ENCODE measurements around the gene MKNK1.

MKNK1 gene

GRCh38 chr1:46558141-46558963, 45.7 kb downstream of the MKNK1 start:
- DNase-seq (ENCODE audit: low spot score): no peak

DNA sequence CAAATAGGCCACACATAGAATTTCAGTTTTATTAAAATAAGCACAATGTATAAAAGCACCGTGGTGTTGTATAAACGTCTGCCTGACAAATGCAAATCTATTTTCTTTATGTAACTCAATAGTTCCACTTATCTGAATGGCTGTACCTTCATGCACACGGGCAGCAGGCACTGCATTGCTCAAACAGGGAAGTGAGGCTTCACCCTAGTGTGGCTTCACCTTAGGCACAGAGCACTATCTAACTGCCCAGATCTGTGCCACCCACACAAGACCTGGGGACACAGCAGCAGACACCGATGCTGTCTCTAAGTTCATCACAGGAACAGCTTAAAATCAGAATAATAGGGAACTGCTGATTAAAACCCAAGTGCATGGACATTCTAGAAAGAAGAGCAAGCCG, 46.7 kb downstream of the MKNK1 start:
- no peak for DNase-seq (ENCODE audit: low spot score)

GRCh38 chr1:46556822-46557221, 47.2 kb downstream of the MKNK1 start:
- no peak for DNase-seq (ENCODE audit: low spot score)

DNA sequence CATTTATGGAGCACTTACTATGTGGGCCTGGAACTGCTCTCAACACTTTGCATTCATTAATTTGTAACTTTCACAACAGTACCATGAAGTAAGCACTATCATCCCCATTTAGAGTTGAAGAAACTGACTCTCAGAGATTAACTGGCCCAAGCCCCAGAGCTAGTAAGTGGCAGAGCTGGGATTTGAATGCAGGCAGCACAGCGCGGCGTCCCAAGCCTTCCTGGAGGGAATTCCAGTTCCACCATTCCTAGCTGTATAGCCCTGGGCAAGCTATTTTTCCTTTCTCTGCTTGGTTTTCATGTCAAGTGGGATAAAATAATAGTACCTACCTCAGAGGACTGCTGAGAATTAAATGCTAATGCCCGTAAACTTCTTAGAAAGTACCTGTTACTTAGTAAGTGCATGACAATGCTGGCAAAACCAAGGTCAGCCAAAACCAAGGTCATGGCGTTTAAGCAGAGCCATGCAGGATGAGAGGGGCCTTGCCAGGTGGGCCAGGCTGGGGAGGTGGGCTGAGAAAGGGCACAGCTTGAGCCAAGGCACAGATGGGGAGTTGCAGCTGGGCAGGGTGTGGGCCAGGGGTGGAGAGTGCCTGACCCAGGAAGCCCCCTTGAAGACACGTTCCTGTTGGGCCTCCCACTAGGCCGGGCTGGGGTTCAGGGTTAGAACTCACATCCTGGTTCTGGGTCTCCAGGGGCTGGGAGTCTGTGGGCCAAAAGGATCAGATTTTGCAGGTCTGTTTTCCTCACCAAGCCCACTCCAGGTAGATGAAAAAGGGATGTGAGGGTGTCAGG, 48.0 kb downstream of the MKNK1 start:
- DNase-seq (ENCODE audit: low spot score): no peak

DNA sequence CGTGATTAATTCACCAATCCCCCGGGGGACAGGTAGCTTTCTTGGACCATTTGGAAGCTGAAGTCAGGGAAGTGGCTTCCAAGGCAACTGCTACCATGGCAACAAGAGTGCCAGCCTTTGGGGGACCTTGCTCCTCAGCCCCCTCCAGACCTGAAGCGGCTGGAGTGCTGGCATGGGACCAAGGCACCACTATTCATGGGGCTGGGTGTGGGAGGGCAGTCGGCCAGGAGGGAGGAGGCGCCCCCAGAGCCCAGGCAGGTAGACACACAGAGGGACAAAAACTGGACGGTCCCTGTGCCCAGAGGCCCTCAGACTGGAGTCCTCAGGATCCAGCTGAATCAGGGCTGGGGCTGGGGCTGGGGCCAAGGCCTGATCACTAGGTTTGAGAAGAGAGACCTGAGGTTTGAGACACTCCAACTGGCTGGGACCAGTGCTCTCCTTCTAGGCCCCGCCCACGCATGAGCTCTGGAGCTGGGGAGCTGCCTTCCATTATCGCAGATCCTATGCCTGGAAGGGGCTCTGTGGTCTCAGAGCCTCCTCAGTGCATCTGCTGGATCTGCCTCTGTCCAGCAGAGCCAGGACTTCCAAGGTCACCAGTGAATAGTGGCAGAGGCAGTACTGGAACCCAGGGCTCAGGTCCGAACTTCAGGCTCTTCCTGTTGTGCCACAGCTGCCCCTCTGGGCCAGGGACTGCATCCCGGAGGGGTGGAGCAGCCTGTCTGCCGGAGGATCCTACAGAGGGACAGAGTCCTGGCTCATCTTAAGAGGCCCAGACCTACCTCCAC, 49.3 kb downstream of the MKNK1 start:
- DNase-seq (ENCODE audit: low spot score): no peak

- no peak for DNase-seq (ENCODE audit: low spot score)
These were observed 49.9 kb downstream of the MKNK1 start for GRCh38 chr1:46554236-46554596.

GRCh38 chr1:46553506-46553905, 50.6 kb downstream of the MKNK1 start:
- DNase-seq (ENCODE audit: low spot score): no peak

GRCh38 chr1:46552357-46553237, 51.5 kb downstream of the MKNK1 start:
- DNase-seq (ENCODE audit: low spot score): no peak

DNA sequence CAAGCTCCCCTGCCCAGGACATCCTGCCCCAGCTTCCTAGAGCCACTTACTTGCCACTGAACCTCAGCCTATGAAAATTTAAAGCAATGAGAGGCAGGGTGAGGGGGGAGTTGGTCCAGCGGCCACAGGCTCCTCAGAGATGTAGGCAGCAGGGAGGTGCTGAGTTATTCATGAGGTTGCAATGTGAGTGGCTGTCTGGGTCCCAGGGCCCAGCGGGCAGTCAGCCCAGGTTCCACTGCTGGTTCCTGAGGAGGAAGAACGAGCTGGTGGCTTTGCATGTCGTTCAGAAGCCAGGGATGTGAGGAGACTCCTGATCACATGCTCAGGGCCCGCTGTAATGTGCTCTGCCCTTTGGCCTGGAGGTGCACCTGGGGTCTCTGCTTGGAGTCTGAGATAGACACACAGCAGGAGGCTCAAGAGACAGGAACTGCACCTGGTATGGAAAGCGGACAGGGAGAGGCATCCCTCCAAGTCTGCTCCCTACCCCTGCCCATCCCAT, 52.4 kb downstream of the MKNK1 start, which contains the start of gene KNCN:
TSS of gene KNCN (minus strand) at position 51 of the 499 bp plus-strand sequence. CDS start 432 bp downstream, outside the sequence.
- DNase-seq (ENCODE audit: low spot score): no peak

DNA sequence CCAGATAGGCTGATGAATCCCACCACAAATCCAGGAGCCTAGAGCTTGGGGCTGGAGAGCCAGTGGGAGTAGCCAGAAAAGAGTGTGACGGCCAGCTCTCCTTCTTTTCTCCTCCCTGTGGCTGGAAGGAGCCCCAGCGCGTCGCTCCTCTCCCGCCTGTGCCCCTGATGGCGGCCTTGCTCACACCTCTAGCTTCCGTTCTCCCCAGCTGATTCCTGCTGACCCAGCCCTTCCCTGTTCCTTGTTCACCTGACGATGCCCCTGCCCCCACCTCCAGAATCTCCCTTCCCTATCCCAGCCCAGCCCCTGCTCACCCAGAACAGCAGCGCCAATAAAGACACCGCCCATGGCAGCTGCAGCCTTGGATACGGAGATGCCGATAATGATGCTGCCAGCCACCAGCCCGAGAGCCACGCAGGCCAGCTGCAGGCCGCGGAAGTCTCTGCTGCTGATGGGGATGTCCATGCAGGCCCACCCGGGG, 53.3 kb downstream of the MKNK1 start:
- no peak for DNase-seq (ENCODE audit: low spot score)

DNA sequence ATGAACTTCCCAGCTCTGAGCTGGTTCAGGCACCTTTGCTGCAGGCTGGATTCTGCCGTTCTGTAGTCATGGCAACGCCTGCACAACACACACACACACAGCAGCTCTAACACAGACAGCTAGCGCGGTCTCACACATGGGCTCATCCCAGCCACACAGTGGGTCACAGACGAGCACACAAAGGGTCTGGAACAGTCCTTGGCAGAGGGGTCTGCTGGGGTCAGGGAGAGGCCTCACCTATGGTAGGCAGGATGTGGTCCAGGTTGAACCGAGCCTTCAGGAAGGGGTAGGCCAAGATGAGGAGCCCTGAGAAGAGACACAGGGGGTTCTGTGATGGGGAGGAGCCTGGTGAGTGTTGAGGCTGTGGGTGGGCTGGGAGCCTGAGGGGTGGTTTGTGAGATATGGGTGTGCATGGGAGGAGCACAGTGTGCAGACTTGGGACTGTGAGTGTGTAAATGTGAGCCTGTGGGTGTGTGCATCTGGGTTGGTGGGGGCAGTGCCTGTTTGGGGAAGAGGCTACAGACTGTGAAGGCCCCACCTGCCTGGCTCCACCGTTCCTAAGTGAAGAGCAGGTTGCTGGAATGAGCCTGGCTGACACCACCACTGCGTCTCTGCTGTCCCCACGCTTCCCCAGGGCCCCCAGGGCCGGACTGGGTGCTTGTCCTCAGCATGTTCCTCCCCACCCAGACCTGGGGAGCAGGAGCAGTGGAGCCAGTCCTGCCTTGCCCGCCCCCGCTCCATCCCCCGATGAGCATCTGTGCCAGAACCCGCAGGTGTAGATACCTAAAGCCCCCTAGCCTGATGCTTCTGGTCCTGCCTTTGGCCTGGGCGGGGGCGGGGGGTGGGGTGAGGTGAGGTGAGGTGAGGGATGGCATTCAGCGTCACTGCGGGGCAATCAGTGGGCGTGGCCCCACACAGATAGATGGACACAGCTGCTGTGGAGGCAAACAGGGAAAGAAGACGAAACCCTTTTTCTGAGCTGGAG, 54.1 kb downstream of the MKNK1 start:
- no peak for DNase-seq (ENCODE audit: low spot score)

DNA sequence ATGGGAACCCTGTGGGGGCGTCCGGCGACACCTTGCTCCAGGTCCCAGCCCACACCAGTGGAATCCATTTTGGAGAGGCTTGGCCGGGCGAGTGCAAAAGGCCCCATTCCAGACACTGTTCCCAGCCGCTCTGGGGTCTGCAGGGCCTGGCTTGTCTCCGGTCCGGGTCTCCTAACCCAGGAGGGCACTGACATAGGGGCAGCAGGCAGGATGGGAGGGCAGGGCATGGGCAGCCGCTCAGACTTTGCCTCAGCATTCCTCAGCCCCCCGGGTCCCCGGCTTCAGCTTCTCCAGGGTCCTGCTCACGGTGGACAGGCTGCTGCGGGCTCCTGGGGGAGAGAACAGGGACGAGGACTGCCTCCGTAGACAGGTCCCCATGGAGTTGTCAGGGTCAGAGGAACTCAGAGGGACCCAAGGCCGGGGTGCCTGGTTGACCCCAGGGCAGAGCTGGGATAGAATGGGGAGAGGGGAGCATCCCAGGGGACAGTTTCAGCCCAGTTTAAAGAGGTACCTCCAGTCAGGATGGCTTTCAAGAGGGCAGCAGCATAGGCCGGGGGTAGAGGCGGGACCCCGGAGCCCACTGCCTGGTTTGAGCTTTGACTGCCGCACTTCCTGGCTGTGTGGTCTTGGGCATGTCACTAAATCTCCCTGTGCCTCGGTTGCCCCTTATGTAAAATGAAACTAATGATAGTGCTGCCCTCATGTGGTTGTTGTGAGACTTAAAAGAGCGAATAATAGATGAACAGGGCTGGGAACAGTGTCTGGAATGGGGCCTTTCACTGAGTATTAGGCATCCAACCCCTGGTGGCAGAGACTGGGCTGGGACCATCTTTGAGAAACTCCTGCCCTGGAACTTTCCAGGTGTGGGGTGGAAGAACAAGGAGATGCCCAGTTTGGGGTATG, 56.3 kb downstream of the MKNK1 start:
- DNase-seq (ENCODE audit: low spot score): no peak

DNA sequence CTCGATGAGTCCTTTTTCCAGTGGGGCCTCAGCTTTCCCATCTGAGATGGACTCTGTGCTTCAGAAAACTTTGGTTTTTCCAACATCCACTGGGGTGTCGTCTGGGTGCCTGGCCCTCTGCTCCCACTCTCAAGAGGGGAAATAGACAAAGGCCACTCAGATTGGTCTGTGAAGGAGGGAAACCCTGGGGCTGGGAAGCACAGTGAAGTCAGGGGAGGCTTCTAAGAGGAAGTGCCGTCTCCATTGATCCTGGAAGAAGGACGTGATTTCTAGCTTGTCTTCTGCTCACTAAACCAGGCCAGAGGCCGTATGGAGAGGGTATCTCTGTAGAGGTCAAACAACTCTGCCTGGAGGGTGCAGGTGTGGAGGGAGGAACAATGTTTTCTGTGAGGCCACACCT, 57.9 kb downstream of the MKNK1 start:
- DNase-seq (ENCODE audit: low spot score): no peak

DNA sequence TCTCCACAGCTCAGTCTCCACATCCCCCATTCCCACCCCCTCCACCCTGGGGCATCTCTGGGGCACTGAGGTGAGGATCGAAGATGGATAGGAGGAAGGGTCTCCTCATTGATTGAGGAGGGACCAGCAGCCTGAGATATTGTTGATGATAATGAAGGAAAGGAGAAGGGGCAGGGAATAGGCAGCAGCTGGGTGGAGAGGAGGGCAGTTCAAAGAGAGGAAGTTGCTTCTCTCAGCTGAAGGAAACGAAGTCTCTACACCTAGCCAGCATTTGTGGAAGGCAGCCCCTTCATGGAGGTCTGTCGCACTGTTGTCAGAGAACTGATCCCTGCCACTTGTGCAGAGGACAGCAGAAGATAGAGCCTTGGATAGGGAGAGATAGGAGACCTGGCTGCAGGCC, 58.3 kb downstream of the MKNK1 start:
- no peak for DNase-seq (ENCODE audit: low spot score)

- DNase-seq (ENCODE audit: low spot score): no peak
These were observed 59.4 kb downstream of the MKNK1 start for GRCh38 chr1:46544561-46545240.

DNA sequence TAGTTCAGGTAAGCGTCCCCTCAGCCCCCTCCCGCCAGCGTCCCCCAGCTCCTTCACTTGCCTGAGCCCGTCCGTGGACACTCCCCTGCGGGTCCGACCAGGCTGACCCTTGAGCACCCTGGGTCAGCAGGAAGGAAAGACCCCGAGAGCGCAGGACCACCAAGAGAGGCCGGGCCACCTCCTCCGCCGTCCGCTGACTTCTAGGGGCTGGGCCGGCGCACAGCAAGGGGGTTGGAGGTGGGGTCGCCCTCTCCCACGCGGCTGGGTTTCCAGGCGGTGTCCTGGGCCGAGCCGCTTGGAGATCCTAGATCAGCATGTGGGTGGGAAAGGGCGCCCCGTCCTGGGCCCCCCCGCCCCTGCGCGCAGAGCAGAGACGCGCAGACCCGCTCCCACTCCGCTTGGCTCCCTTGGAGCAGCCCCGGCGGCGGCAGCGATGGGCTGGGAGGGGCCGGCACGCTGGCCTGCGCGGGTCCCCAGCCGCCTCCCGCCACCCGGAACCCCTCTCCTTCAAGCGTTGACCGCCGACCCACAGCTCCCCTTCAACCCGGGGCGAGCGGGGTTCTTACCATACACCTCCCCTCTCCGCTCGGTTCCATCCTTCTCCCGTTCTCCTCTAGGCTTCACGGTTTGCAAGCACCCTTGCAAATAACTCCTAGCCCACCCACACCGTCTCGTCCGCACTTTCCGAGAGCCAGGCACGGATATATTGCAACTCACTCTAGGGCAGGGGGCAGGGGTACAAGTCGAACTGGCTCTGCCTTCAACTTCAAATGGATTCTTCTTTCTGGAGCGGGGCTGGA, 60.1 kb downstream of the MKNK1 start:
- DNase-seq (ENCODE audit: low spot score): no peak

GRCh38 chr1:46543382-46543760, 60.7 kb downstream of the MKNK1 start:
- no peak for DNase-seq (ENCODE audit: low spot score)

Measured in left forelimb (tissue), 1 donor.